Activated B cell treated with CpG ODN at 0.5 μM for 24 hours (primary cell): ENCODE data around the gene SND1. TPM values are rescaled to one million over a fixed set of nuclear protein-coding genes. Genes with fewer than 3 reads are reported as not detected.
A peak's percentile ranks its signal among the peaks of the same experiment; 100 is the strongest.

Experiments
- ATAC-seq: fragments of 200-7000 bp; cut with Tn5 transposase; one replicate; pipeline ENCODE4 v1.10.0; 2021; ENCODE audit warnings: low read depth, mild to moderate bottlenecking, moderate library complexity
- CTCF ChIA-PET: fragments of 350-600 bp; sonication (Branson Sonifier 250); formaldehyde crosslinking; loops from one replicate; lab custom pipeline; 2021; ENCODE audit warnings: antibody characterized with exemption; lab: Charles Lee
- POLR2A ChIA-PET: fragments of 350-600 bp; sonication (Branson Sonifier 250); formaldehyde crosslinking; loops from one replicate; lab custom pipeline; 2021; ENCODE audit warnings: antibody characterized with exemption; lab: Charles Lee
- DNase-seq: peaks from one replicate; pipeline ENCODE4 v3.0.0; 2022
- H3K27ac Mint-ChIP-seq: one replicate; pipeline ENCODE4 v1.8.0; 2020; ENCODE audit warnings: mixed read lengths
- H3K27me3 Mint-ChIP-seq: one replicate; pipeline ENCODE4 v1.8.0; 2021; ENCODE audit warnings: mixed read lengths
- H3K36me3 Mint-ChIP-seq: one replicate; pipeline ENCODE4 v1.8.0; 2021; ENCODE audit warnings: low read depth, mixed read lengths
- H3K4me1 Mint-ChIP-seq: one replicate; pipeline ENCODE4 v1.8.0; 2021; ENCODE audit warnings: mixed read lengths
- H3K4me3 Mint-ChIP-seq: one replicate; pipeline ENCODE4 v1.8.0; 2020; ENCODE audit warnings: mild to moderate bottlenecking, mixed read lengths
- H3K9me3 Mint-ChIP-seq: one replicate; pipeline ENCODE4 v1.8.0; 2020; ENCODE audit warnings: mixed read lengths
- CTCF ChIP-seq: fragments of 200-600 bp; IDR thresholded peaks from one replicate; pipeline ENCODE4 v1.8.0; 2022; ENCODE audit warnings: antibody characterized with exemption, mild to moderate bottlenecking
- intact Hi-C: fragments of 100-400 bp; cut with micrococcal nuclease; formaldehyde crosslinking; loops from one replicate; pipeline ENCODE4 v1.15.1; 2024
- total RNA-seq: library from RNA; stranded (reverse); gene quantifications from 2 replicates; pipeline ENCODE4 v1.2.3, GENCODE V29; 2022

The SND1 gene
- total RNA-seq, 1 donor from 2014 or later, result 215 TPM

- H3K27ac Mint-ChIP-seq, result no peak overlapping the region
- peaks cover 65% of the 10 kb centered on the region for H3K4me1 Mint-ChIP-seq
- POLR2A ChIA-PET, result no interaction called here
- no peaks in the 10 kb centered on the region for H3K36me3 Mint-ChIP-seq
- H3K4me3 Mint-ChIP-seq, result no peak overlapping the region
- DNase-seq, result no peak
- ATAC-seq, result no peak
- H3K27me3 Mint-ChIP-seq, result no peaks in the 10 kb centered on the region
- TF ChIP-seq CTCF, result no peak
- no peaks in the 10 kb centered on the region for H3K9me3 Mint-ChIP-seq
- CTCF ChIA-PET, result interaction anchor here (0.7 kb wide), 1 partner anchor 14 kb away, joined by 3 read pairs; no protein-coding TSS in a partner anchor
- intact Hi-C loops, result no loop called here
Measured at GRCh38 chr7:128115336-128115820, 463.4 kb downstream of the SND1 start.

GRCh38 chr7:128115821-128116723 is 464.1 kb downstream of the SND1 start:
- TF ChIP-seq CTCF, result no peak
- no peaks in the 10 kb centered on the region for H3K36me3 Mint-ChIP-seq
- ChIA-PET POLR2A (no interaction called here), CTCF (interaction anchor here (0.7 kb wide), 1 partner anchor 14 kb away, joined by 3 read pairs; no protein-coding TSS in a partner anchor)
- no peak overlapping the region for H3K4me3 Mint-ChIP-seq
- no peak for DNase-seq
- no peaks in the 10 kb centered on the region for H3K27me3 Mint-ChIP-seq
- ATAC-seq, result no peak
- no peak overlapping the region for H3K27ac Mint-ChIP-seq
- intact Hi-C loops, result no loop called here
- no peaks in the 10 kb centered on the region for H3K9me3 Mint-ChIP-seq
- peaks cover 58% of the 10 kb centered on the region for H3K4me1 Mint-ChIP-seq

- H3K9me3 Mint-ChIP-seq, result no peaks in the 10 kb centered on the region
- CTCF ChIA-PET, result no interaction called here
Measured at GRCh38 chr7:128116740-128117139, 464.7 kb downstream of the SND1 start.

GRCh38 chr7:128117691-128118090 is 465.7 kb downstream of the SND1 start:
- DNase-seq (no peak), ATAC-seq (peak; percentile 40)
- CTCF ChIA-PET, result no interaction called here
- Mint-ChIP-seq H3K27ac (no peak overlapping the region), H3K4me1 (peaks cover 42% of the 10 kb centered on the region), H3K4me3 (peak overlapping the region; percentile 32), H3K36me3 (no peaks in the 10 kb centered on the region), H3K9me3 (no peaks in the 10 kb centered on the region), H3K27me3 (peaks cover 2% of the 10 kb centered on the region)
- intact Hi-C loops, result no loop called here
- no peak for TF ChIP-seq CTCF
- POLR2A ChIA-PET, result interaction anchor here (0.6 to 1.0 kb wide), 3 partner anchors 9 to 477 kb away, joined by 3 to 4 read pairs (median 3); no protein-coding TSS in a partner anchor

More at GRCh38 chr7:128116740-128117139, 464.7 kb downstream of the SND1 start:
- intact Hi-C loops, result no loop called here
- Mint-ChIP-seq H3K4me3 (no peak overlapping the region), H3K27ac (no peak overlapping the region), H3K36me3 (no peaks in the 10 kb centered on the region), H3K4me1 (peaks cover 51% of the 10 kb centered on the region), H3K27me3 (no peaks in the 10 kb centered on the region)
- no peak for DNase-seq
- TF ChIP-seq CTCF, result no peak
- ATAC-seq, result no peak
- POLR2A ChIA-PET, result no interaction called here

- POLR2A ChIA-PET, result no interaction called here
- Mint-ChIP-seq H3K27ac (no peak overlapping the region), H3K36me3 (no peaks in the 10 kb centered on the region), H3K4me3 (no peak overlapping the region), H3K9me3 (no peaks in the 10 kb centered on the region), H3K4me1 (peaks cover 32% of the 10 kb centered on the region), H3K27me3 (peaks cover 2% of the 10 kb centered on the region)
- ATAC-seq, result no peak
- CTCF ChIA-PET, result no interaction called here
- intact Hi-C loops, result no loop called here
- TF ChIP-seq CTCF, result no peak
- no peak for DNase-seq
Measured at GRCh38 chr7:128119036-128119435, 467.0 kb downstream of the SND1 start.
